OCI-LY1 (cell line): ENCODE data around the gene CAMLG.

Experiments
- CTCF ChIP-seq: fragments of 200-600 bp; sonication (generic), shearing (Covaris generic); IDR thresholded peaks from 2 replicates; pipeline ENCODE4 v1.5.1; 2017; ENCODE audit warnings: mild to moderate bottlenecking, antibody characterized with exemption, low read length, moderate library complexity, mixed read lengths
- EZH2 ChIP-seq: fragments of 200-600 bp; sonication (generic), shearing (Covaris generic); IDR thresholded peaks from 2 replicates; pipeline ENCODE4 v1.8.0; 2017; ENCODE audit warnings: borderline replicate concordance, mixed run types, mild to moderate bottlenecking, antibody characterized with exemption, low read length, moderate library complexity, mixed read lengths

GRCh38 chr5:134784946-134785620 is 46.7 kb downstream of the CAMLG start:
- TF ChIP-seq CTCF (no peak), EZH2 (no peak)
